GM12892 (cell line): ENCODE data around the gene TMEM60.

Source experiments
- POLR2A ChIP-seq: IDR thresholded peaks from 2 replicates; pipeline ENCODE4 v1.6.1; 2011; ENCODE audit warnings: low read depth, low read length, control low read depth
- POLR2AphosphoS5 ChIP-seq: IDR thresholded peaks from 2 replicates; pipeline ENCODE4 v1.6.1; 2011; ENCODE audit warnings: low read depth, low read length, control low read depth

DNA sequence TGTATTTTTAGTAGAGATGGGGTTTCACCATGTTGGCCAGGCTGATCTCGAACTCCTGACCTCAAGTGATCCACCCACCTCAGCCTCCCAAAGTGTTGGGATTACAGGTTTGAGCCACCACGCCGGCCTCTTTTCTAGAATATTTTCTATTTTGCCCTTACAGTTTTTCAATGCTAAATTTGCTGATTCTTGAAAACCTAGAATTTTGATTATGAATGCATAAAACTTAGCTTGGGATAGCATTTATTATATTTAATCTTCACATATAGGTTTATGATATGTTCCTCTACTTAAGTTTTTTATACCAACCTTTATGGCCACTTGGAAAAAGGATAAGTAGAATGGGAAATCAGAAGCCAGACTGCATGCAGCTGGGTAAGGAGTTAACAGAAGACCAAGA is 2.1 kb downstream of the TMEM60 start:
- TF ChIP-seq POLR2A: no peak
- TF ChIP-seq POLR2AphosphoS5: no peak
